Nucleus accumbens (tissue), 56 donors: Measurements from ENCODE around the gene VSIG2.
"Not testable (repeated sequence)": the region's sequence is repeated elsewhere in the genome, so short reads cannot be mapped to it uniquely, and the experiment has no call there.

Experiments used
- DNase-seq, 56 donors: peaks; one replicate each; lab custom pipeline; 2025; lab: John Stamatoyannopoulos, UW

VSIG2 gene

GRCh38 chr11:124751741-124752470 is at the start of gene VSIG2:
VSIG2 (minus strand) TSS chr11:124752255; CDS start chr11:124752137, 118 bp downstream.
- no peak for DNase-seq

GRCh38 chr11:124801014-124801413 is 49.0 kb upstream of the VSIG2 start:
- DNase-seq = peak in 2 of 56 donors; percentile 12 to 17

GRCh38 chr11:124800226-124800929 is 48.3 kb upstream of the VSIG2 start, which contains the start of gene MSANTD2:
MSANTD2 (minus strand) TSS chr11:124800406; CDS start chr11:124800380, 26 bp downstream.
- DNase-seq = peak in 55 of 56 donors; percentile 35 to 95 (median 84)

- DNase-seq = peak in 18 of 56 donors; percentile 9 to 55 (median 39)
These were observed 47.5 kb upstream of the VSIG2 start for GRCh38 chr11:124799348-124800225.

- DNase-seq = no peak
These were observed 46.9 kb upstream of the VSIG2 start for GRCh38 chr11:124798991-124799347.

GRCh38 chr11:124796312-124796711 is 44.3 kb upstream of the VSIG2 start:
- no peak for DNase-seq

- DNase-seq = peak in 1 of 56 donors; percentile 5
These were observed 41.6 kb upstream of the VSIG2 start for GRCh38 chr11:124793466-124794278.

GRCh38 chr11:124791626-124792341 is 39.7 kb upstream of the VSIG2 start:
- DNase-seq = no peak

GRCh38 chr11:124788521-124788920 is 36.5 kb upstream of the VSIG2 start:
- DNase-seq = no peak

- no peak for DNase-seq
These were observed 32.0 kb upstream of the VSIG2 start for GRCh38 chr11:124784051-124784450.

- no peak for DNase-seq
These were observed 30.9 kb upstream of the VSIG2 start for GRCh38 chr11:124783002-124783401.

- DNase-seq = no peak
These were observed 27.5 kb upstream of the VSIG2 start for GRCh38 chr11:124779568-124779967.

GRCh38 chr11:124778281-124778680 is 26.2 kb upstream of the VSIG2 start:
- DNase-seq = no peak

- no peak for DNase-seq
These were observed 25.0 kb upstream of the VSIG2 start for GRCh38 chr11:124776865-124777645.

- DNase-seq = not testable (repeated sequence)
These were observed 18.9 kb upstream of the VSIG2 start for GRCh38 chr11:124770959-124771358.

- no peak for DNase-seq
These were observed 18.0 kb upstream of the VSIG2 start for GRCh38 chr11:124769806-124770774.

- no peak for DNase-seq
These were observed 16.9 kb upstream of the VSIG2 start for GRCh38 chr11:124768914-124769313.
